Activated CD4-positive, alpha-beta T cell treated with anti-CD3 and anti-CD28 coated beads for 48 hours (primary cell): ENCODE data around the gene BMP8B.
"Not testable (repeated sequence)": the region's sequence is repeated elsewhere in the genome, so short reads cannot be mapped to it uniquely, and the experiment has no call there.

ENCODE experiments used
- DNase-seq: peaks from one replicate; pipeline ENCODE4 v3.0.0-alpha.2; 2020

Gene BMP8B

DNA sequence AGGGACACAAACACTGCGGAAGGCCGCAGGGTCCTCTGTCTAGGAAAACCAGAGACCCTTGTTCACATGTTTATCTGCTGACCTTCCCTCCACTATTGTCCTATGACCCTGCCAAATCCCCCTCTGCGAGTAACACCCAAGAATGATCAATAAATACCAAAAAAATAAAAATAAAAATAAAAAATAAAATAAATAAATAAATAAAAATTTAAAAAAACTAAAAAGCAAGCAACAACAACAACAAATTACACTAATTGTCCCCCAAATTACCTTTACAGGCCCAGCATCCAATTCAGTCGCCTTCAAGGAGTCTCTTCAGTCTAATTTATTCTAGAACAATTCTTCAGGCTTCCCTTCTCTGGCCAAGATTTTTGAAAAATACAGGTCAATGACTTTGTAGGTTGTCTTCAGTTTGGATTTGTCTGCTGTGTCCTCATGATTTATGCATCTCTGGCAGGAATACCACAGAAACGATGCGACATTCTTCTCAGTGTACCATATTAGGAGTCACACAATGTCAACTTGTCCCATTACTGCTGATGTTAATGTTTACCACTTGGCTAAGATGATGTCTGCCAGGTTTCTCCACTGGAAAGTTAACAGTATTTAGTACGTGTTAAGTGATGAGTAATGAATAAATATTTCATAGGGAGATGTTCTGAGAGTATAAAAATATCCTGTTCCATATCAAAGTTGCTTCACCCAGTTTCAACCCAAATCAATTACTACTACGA lies 20.3 kb upstream of the BMP8B start:
- DNase-seq = no peak

DNA sequence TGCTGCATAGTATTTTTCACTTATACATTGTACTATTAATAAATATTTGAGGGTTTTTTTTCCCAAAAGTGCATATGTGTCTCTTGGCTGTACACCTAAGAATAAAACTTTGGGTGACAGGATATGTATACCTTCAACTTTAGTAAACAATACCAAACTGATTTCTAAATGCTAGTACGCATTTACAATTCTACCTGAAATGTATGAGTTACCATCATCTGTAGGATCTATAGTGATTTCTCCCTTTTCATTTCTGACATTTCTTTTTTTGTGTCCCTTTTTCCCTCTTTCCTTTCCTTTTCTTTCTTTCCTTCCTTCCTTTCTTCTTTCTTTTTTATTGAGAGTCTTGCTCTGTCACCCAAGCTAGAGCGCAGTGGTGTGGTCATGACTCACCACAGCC lies 16.7 kb upstream of the BMP8B start:
- DNase-seq = no peak

DNA sequence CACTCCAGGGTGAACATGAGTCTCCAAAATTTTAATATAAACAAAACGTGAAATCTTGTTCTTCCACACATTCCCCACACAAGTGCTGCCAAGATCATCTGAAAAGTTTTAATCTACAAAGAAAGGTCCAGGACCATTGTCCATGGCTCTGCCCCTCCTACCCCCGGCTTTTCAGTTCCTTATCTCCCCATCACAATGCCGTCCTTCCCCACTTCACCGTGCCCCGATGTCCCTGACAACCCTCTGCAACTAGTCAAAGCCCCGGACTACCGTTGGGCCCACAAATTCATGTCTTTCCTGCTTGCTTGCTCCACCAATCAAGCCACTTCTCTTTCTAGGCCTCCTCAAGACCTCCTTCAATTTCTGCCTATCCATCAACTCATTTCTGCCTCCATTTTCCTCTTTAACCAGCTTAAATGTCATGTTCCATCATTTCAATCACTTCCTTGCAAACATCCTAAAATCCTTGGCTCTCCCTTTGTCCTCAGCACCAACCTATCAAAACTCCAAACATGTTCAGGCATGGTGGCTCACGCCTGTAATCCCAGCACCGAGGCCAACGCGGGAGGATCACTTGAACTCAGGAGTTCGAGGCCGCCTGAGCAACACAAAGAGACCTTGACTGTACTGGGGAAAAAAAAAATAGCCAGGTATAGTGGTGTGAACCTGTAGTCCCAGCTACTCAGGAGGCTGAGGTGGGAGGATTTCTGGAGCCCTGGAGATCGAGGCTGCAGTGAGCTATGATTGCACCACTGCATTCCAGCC lies 14.0 kb upstream of the BMP8B start:
- DNase-seq = no peak

DNA sequence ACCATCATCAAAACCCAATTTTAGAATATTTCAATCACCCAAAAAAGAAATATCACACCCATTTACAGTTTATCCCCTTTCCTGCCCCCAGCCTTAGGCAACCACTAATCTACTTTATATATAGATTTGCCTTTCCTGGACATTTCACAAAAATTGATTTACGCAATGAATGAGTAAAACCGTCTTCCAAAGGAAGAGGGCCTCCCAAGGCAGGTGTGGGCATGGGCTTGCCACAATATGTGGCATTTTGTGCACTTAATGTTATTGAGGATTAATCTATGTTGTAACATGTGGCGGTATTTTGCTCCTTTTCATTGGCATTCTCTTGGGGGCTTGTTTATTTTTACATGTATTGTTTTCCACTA lies 11.8 kb upstream of the BMP8B start:
- no peak for DNase-seq

DNA sequence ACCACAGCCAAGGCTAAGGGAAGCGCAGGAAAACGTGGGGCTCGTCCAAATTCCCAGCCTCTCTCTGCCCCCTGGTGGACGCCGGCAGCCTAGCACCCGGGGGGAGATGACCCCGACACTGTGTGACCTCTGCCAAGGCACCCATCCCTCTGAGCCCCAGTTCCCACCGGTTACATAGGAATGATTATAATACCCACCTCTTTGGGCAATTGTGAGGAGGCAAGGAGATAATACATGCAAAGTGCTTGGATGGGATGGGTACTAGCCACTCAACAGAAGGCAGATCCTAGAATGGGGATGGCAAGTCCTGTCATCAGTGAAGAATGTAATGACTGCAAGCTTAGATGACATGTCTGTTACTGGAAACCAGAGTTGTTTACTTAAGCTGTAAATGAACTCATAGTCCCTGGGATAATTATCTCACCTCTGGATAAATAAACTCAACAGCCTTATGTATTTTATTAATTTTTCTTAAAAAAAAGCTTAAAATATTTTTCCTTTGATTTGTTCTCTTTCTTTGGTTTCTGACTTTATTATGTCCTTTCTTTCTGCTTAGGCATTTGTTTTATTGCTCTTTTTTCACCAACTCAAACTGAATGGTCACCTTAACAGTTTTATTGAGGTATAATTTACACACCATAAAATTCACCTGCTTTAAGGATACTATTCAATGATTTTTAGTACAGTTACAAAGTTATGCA lies 11.3 kb upstream of the BMP8B start:
- DNase-seq = peak; percentile 78

DNA sequence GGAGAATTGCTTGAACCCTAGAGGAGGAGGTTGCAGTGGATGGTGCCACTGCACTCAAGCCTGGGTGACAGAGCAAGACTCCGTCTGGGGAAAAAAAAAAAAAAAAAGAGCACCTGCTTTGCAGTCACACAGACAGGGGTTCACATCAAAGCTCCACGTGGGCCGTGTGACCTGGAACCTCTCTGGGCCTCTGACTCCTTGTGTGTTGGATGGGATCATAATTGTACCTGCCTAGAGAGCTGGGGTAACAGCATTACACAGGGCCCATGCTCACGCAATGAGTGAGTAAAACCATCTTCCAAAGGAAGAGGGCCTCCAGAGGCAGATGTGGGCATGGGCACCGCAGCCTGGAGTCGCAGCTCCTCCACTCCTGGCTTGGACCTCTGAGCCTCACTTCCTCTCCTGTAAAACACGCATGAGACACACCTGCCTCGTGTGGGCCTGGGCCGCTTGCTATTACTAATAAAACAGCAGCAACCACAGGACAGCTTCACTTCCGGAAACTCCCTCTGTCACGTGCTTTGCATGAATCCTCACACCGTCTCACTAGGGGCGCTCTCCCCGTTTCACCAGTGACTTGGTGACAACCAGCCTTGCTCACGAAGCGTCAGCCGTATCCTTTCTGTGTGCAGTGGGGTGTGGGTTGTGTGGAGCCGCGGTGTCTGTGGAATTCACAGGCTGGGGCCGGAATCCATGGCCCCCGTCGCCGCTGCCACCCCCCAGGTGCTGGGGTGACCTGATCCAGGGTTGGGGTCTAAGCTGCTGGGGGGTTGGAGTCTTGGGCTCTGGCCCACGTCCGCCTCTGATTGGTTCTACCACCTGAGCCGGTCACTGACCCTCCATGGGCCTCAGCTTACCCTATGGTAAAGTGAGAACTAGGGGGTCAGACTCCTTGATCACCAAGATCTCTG lies 10.4 kb upstream of the BMP8B start:
- DNase-seq = peak; percentile 92

DNA sequence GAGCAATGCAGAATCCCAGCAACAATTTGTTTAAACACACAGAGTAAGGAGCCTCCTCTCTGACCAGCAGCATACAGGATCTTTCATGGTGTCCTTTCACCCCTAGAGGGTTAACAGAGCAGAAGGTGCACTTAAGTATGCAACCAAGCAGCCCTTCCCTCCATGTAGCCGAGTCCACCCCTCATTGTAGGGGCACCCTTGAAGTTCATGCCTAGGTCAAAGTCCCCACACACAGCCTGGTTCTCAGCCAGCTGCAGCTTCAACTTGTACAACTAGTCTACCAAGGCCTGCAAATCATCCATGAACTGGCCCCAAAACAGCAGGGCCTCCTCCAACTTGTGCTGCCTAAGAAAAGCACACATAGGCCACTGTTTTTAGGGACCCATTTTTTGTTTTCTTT lies 7.0 kb upstream of the BMP8B start:
- no peak for DNase-seq

DNA sequence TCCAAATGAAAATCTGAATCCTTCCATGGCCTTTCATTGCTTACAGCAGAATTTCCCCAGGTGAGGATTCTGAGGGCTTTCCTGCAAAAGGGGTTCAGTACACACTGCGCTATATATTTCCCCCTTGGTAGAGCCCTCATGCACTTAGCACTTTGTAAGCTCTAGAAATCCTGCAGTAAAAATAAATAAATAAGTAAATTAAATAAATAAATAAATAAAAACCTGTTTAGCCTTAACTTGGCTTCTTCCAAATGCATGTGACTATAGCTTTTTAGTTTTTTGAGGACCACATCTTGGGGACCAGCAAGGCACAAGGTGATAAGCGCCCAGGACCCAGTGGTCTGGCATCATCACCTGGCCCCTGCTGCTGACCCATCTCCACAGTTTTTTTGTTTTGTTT lies 3.2 kb upstream of the BMP8B start:
- DNase-seq = no peak

DNA sequence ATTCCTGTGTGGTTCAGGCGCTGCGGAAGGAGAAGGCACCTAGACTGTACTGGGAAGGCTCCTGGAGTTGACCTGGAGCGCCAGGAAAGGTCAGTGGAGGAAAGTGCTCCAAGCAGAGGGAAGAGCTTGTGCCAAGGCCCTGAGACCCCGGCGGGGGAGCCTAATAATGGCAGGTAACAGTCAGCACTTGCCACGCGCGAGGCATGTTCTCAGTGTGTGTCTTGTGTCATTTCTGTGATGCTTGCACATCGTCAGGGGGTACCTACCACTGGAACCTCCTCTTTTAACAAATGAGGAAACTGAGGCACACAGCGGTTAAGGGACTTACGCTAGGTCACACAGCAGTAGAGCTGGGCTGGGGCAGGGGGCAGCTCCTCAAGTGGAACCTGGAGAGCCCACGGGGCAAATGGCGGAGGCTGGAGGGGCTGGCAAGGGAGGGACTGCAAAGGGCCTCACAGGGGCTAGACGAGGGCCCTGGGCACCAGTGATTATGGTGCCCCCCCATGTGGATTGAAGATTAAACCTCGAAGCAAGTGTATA lies 976 bp upstream of the BMP8B start:
- DNase-seq = no peak

DNA sequence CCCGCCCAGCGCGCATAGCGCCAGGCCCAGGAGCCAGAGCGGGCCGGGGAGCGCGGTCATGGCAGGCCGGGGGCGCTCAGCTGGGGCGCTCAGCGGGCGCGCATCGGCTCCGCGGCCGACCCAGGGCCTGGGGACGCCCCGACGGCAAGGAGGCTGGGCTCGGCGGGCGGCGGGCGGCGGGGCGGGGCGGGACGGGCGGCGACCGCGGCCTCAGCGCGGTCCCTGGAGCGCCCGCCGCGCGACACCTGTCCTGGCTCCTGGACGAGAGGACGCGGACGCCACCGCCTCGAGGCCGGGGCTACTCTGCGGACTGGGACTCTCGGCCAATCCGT lies 273 bp downstream of the BMP8B start:
- no peak for DNase-seq

DNA sequence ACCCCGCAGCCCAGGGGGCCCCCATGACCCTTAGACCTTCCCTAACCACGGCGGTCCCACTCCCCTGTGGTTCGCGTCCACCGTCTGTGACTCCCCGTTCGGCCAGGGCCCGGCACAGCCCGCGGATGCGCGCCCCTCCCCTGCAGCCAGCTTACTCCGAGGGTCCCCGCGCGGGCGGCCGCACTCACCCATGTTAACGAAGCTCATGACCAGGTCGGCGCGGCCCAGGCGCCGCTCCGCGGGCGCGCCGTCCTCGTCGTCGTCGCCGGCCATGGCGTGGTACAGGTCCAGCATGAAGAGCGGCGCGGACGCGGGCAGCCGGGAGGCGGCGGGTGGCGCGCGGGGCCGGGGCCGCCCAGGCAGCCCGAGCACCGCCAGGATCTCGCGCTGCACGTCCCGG lies 701 bp downstream of the BMP8B start:
- not testable (repeated sequence) for DNase-seq

DNA sequence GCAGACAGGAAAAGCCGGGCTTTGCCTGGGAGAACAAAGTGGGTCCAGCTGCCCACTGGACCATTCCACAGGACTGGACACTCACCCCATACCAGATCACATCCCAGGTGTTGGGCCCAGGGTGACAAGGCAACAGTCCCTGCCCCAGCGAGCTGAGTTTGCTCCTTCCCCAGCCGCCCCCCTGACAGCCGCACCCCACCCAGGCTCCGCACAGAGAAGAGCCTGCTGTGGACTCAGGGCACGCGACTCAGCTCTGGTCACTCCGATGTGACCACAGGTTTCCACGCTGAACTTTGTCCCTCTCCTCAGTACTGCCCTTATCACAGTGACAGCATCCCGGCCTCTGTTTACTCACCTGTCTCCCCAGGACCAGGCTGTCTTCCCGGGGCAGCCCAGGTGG lies 1.2 kb downstream of the BMP8B start:
- no peak for DNase-seq

DNA sequence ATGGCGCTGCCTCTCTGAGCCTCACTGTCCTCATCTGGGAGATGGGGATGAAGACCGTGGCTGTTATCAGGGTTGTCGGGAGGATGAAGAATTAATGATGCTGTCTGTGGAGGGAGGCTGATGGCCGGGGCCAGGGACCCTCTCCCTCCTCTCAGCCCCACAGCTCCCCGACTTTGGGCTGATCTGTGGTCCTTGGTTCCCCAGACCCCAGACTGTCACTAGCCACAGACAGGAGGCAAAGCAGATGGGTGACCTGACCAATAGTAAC lies 1.6 kb downstream of the BMP8B start:
- not testable (repeated sequence) for DNase-seq

DNA sequence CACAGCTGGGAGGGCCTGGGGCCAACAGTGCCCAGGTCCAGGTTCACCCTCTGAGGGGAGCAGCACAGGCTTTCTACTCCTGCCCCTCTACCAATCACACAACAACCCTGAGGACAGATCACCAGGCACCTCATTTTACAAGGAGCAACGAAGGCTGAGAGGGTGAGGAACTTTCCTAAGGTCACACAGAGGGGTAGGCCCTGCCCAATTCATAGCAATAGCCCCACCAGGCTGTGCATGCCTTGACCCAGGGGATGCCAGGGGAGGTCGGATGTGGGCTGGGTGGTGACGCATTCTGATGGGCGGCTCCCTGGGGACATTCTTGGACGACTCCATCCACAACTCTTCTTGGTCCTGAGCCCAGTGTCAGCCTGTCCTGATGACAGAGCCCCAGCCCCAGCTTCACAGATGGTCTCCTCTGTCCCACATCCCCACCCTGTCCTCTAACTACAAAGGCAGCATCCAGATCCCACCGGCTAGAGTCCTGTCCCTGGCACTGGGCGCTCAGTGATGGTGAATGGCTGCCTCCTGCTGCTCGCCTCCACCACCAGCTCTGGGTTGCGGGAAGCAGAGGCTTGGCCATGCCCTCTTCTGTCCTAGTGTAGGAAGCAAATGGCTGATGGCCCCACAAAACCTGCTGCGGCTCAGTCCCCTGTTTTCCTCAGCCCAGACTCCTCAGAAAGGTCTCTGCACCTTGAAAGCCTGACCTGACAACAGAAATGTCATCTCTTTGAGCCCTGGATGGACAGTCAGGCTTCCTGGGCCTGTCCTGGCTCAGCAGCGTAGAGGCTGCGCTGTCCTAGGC lies 2.2 kb downstream of the BMP8B start:
- not testable (repeated sequence) for DNase-seq

DNA sequence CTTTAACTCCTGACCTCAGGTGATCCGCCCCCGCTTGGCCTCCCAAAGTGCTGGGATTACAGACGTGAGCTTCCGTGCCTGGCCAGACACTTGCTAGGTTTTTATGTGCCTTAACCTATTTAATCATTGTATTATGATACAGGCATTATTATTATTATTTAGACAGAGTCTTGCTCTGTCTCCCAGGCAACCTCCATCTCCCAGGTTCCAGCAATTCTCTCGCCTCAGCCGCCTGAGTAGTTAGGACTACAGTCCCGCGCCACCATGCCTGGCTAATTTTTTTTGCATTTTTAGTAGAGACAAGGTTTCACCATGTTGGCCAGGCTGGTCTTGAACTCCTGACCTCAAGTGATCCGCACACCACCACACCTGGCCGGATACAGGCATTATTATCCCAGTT lies 6.0 kb downstream of the BMP8B start:
- DNase-seq = not testable (repeated sequence)

DNA sequence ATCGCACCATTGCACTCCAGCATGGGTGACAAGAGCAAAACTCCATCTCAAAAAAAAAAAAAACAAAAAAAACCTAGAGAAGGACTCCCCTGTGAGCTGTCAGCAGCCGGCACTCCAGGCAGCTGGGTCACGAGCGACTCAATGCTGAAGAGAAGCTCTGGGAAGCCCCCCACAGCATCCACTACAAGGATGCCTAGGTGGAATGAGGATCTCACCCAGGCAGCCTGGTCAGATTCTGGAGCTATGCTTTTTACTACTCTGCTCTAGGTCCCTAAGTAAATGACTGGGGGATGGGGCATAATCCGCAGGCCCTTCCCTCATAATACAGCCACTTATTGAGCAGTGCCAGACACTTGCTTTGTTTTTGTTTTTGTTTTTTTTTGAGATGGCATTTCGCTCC lies 6.6 kb downstream of the BMP8B start:
- DNase-seq = no peak

DNA sequence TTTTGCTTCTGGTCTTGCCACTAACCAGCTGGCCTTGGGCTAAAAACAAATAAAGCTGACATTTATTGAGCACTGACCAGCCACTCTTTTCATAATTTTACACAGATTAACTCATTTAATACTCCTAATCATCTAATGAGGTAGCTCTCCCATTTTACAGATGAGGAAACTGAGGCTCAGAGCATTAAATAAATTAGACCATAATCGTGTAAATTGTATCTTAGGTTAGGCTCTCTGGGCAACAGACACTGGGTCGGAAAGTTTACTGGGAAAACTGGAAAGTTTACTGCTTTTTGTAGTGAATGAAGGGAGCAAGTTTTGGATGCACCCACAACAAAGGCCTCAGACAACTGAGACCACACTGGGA lies 7.3 kb downstream of the BMP8B start:
- DNase-seq = no peak

DNA sequence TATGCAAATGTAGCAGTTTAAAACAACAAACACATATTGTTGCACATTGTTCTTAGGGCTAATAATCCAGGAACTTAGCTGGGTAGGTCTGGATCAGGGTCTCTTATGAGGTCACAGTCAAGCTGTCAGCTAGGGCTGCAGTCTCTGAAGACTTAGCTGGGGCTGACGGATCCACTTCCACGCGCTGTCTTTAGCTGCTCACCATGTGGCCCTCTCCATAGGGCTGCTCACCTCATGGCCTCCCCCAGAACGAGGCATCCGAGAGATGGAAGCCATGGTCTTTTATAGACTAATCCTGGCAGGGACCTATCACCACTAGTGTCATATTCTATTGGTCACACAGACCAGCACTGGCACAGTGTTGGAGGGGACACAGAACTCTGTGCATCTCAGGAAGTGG lies 8.8 kb downstream of the BMP8B start:
- no peak for DNase-seq

DNA sequence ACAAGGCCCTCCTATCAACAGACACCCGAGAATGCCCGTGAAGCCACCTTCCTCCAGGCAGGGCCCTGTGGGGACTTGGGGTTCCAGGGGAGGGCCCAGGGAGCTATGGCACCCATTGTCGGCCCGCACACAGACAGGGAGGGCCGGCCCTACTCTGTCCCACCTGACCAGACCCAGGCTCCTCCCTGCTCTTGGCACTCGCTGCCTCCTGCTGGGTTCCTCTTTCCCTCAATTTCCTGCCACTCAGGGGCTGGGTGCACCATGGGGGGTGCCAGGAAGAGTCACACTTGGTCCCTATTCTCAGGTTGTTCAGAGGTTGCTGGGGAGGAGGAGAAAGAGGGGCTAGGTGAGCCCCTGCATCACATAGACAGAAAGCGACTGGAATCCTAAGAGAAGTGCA lies 9.5 kb downstream of the BMP8B start:
- DNase-seq = no peak

DNA sequence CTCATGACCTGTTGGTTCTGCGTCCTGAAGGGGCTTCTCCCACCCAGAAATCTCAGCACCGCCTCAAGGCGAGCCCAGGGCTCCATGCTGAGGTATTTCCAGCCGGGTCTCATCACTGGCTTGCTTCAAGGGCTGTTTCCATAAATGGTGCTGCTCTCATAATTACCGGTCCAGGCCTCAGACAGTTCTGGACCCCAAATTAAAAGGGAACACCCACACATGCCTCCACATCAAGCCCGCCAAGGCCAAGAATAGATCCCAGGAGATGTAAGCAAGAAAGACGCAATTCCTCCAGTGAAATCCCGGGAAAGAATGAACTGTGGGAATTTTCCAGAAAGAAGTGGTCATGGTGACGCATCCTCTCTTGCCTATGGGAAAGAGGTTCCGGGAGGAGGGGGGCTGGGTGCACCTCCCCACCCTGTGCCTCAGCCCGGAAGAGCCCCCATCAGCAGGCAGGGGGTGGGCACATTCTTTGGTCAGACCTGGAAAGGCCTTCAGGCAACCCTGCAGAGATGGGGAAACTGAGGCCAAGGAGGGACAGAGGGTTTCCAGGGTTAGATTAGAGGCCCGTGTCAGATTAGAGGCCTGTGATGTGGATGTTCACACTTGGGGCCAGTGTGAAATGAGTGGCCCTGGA lies 10.1 kb downstream of the BMP8B start:
- DNase-seq = not testable (repeated sequence)

DNA sequence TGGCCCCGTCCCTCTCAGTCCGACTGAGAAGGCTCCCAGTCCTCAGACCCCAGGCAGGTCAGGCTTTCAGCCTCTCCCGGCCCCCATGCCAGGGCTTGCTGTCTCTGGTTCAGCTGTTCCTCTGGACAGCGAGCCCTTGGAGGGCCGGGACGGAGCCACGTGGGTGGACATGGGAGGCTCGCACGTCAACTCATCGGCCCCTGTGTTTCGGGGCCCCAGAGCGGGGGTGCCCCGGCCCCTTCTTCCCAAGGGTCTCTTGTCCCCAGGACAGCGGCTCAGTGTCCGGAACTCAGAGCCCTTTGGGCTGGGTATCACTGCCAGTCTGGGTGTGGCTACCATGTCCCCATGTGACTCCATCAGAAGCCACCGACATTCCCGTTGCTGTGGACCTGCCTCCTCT lies 10.8 kb downstream of the BMP8B start:
- DNase-seq = not testable (repeated sequence)

DNA sequence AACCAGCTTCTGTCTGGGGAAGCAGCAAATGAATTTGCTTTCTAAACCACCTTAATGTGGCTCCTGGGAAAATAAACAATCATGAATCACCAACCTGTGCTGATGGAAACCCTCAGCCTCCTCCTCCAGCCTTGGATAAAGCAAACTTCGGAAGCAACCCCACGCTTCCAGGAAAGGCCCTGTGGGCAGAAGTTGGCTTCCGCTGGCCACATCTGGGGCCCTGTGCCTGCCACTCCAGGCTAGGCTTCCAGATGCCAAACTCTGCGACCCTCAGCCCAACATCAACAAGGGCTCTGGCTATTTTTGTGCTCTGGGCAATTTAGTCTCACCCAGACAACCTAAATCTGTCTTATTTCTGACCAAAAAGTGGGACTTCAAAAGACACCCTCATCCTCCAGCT lies 11.4 kb downstream of the BMP8B start:
- DNase-seq = no peak
